ENCODE data around the gene TP53I3.
"Not testable (repeated sequence)": the region's sequence is repeated elsewhere in the genome, so short reads cannot be mapped to it uniquely, and the experiment has no call there.

The TP53I3 gene

GRCh38 chr2:24051833-24052232 lies 32.8 kb downstream of the TP53I3 start:
- no peak for DNase-seq

GRCh38 chr2:24050041-24050979 lies 34.3 kb downstream of the TP53I3 start:
- no peak for DNase-seq

GRCh38 chr2:24049485-24050021 lies 35.1 kb downstream of the TP53I3 start, which contains the start of gene FKBP1B:
TSS of gene FKBP1B (plus strand) at chr2:24049741. CDS start at chr2:24049850, 109 bp downstream.
- no peak for DNase-seq

- DNase-seq: no peak
Measured at GRCh38 chr2:24048769-24049484, 35.7 kb downstream of the TP53I3 start.

GRCh38 chr2:24047703-24048033 lies 37.0 kb downstream of the TP53I3 start:
- no peak for DNase-seq

GRCh38 chr2:24046930-24047702 lies 37.5 kb downstream of the TP53I3 start, which contains the start of gene WDCP:
TSS of gene WDCP (minus strand) at chr2:24047391. CDS start at chr2:24039494, 7,897 bp downstream.
- peak; percentile 98 for DNase-seq

- DNase-seq: no peak
Measured at GRCh38 chr2:24046599-24046929, 38.1 kb downstream of the TP53I3 start.

GRCh38 chr2:24045511-24046508 lies 38.8 kb downstream of the TP53I3 start:
- no peak for DNase-seq

GRCh38 chr2:24043133-24043532 lies 41.5 kb downstream of the TP53I3 start:
- not testable (repeated sequence) for DNase-seq

- DNase-seq: no peak
Measured at GRCh38 chr2:24040511-24040910, 44.1 kb downstream of the TP53I3 start.

GRCh38 chr2:24038786-24039499 lies 45.7 kb downstream of the TP53I3 start:
- no peak for DNase-seq
